HepG2 (cell line): ENCODE data around the gene ARFGEF2. TPM values are rescaled to one million over a fixed set of nuclear protein-coding genes. Genes with fewer than 3 reads are reported as not detected.
A peak's percentile ranks its signal among the peaks of the same experiment; 100 is the strongest.

ENCODE experiments used
- ATAC-seq: fragments of 200-7000 bp; cut with Tn5 transposase; 3 replicates; pipeline ENCODE4 v1.9.1; 2020; ENCODE audit warnings: mild to moderate bottlenecking, moderate library complexity
- BruUV-seq: library from RNA; stranded (reverse); fragments of 400-500 nt; replicated peaks from 2 replicates; lab custom pipeline; 2021; lab: Mats Ljungman, UMichigan
- CTCF ChIA-PET: fragments of 300-600 bp; formaldehyde crosslinking; extraction: SDS; loops from one replicate; lab custom pipeline; 2021; ENCODE audit warnings: low total read pairs, inconsistent platforms, low intra/inter-chr PET ratio; lab: Yijun Ruan, JAX
- POLR2A ChIA-PET: fragments of 350-600 bp; sonication (Branson Sonifier 250); formaldehyde crosslinking; loops from one replicate; lab custom pipeline; 2020; ENCODE audit warnings: antibody characterized with exemption, inconsistent platforms; lab: Yijun Ruan, JAX
- DNase-seq: peaks from one replicate; pipeline ENCODE4 v3.0.0-alpha.2; 2015; ENCODE audit warnings: low spot score
- FAIRE-seq: peaks from 3 replicates; lab custom pipeline; 2011; peaks lifted over from hg19 to GRCh38; lab: Jason Lieb, UNC
- H2AFZ ChIP-seq: one replicate; pipeline ENCODE4 v1.6.1; 2011; ENCODE audit warnings: low read length, inconsistent platforms
- H3K27ac ChIP-seq: fragments of 300-600 bp; 3 replicates; pipeline ENCODE4 v1.8.0; 2011; ENCODE audit warnings: mixed run types, mild to moderate bottlenecking, mixed read lengths, low read length, inconsistent platforms; ENCODE audit not compliant: insufficient read depth; ENCODE audit errors: extremely low read length
- H3K27me3 ChIP-seq, 2 experiments: fragments of 200-600 bp in 1 of 2; 2 replicates in 1 of 2; 3 replicates in 1 of 2; pipeline versions ENCODE4 v1.6.0 to v1.8.0; 2011; ENCODE audit warnings: low read length in 2 of 2, mild to moderate bottlenecking in 2 of 2, moderate library complexity in 2 of 2, inconsistent platforms in 1 of 2; ENCODE audit not compliant: insufficient read depth in 2 of 2, control insufficient read depth in 1 of 2
- H3K36me3 ChIP-seq, 2 experiments: fragments of 200-600 bp in 1 of 2; replicated peaks in 1 of 2; 2 replicates in 1 of 2; 3 replicates in 1 of 2; pipeline versions ENCODE4 v1.5.1 to v1.8.0; 2011; ENCODE audit warnings: low read length in 2 of 2, inconsistent platforms in 1 of 2; ENCODE audit not compliant: insufficient read depth in 2 of 2, control insufficient read depth in 1 of 2
- H3K4me1 ChIP-seq: 2 replicates; pipeline ENCODE4 v1.5.1; 2012; ENCODE audit warnings: low read length, inconsistent platforms; ENCODE audit not compliant: insufficient read depth
- H3K4me2 ChIP-seq: 2 replicates; pipeline ENCODE4 v1.6.0; 2011; ENCODE audit warnings: low read depth, low read length, inconsistent platforms
- H3K4me3 ChIP-seq, 3 experiments: fragments of 200-600 bp in 1 of 3; sonication (generic), shearing (Covaris generic) in 1 of 3; replicated peaks in 1 of 3; 2 replicates each; pipeline ENCODE4 v1.5.1; 2011 to 2016; ENCODE audit warnings: low read length in 3 of 3, inconsistent platforms in 2 of 3, low read depth in 2 of 3, mild to moderate bottlenecking in 2 of 3, control low read depth in 1 of 3, mixed read lengths in 1 of 3; ENCODE audit not compliant: insufficient read depth in 1 of 3
- H3K79me2 ChIP-seq: one replicate; pipeline ENCODE4 v1.6.1; 2011; ENCODE audit warnings: low read length, inconsistent platforms; ENCODE audit not compliant: insufficient read depth
- H3K9ac ChIP-seq: 2 replicates; pipeline ENCODE4 v1.6.0; 2011; ENCODE audit warnings: mild to moderate bottlenecking, low read depth, low read length, inconsistent platforms; ENCODE audit not compliant: insufficient read depth
- H3K9me3 ChIP-seq: 2 replicates; pipeline ENCODE4 v1.5.1; 2012; ENCODE audit warnings: mild to moderate bottlenecking, low read length
- H4K20me1 ChIP-seq: 2 replicates; pipeline ENCODE4 v1.6.0; 2011; ENCODE audit warnings: inconsistent platforms, mild to moderate bottlenecking, low read length, moderate library complexity; ENCODE audit not compliant: insufficient read depth
- MAFK ChIP-seq, 2 experiments: IDR thresholded peaks in 1 of 2; conservative IDR thresholded peaks in 1 of 2; 2 replicates each; pipeline ENCODE4 v1.6.1; 2011; ENCODE audit warnings: improper control_type of control experiment in 2 of 2, low read length in 2 of 2
- NRL ChIP-seq: sonication (generic); formaldehyde crosslinking; IDR thresholded peaks from 2 replicates; pipeline ENCODE4 v1.5.0; 2020; ENCODE audit warnings: missing genetic modification reagents, mild to moderate bottlenecking, moderate library complexity, borderline replicate concordance
- POLR2G ChIP-seq: fragments of 200-400 bp; formaldehyde crosslinking; IDR thresholded peaks from 2 replicates; pipeline ENCODE4 v1.6.1; 2018; ENCODE audit warnings: mild to moderate bottlenecking, low read depth, low read length, moderate library complexity
- RBM22 ChIP-seq: fragments of 200-400 bp; formaldehyde crosslinking; optimal IDR thresholded peaks from 2 replicates; pipeline ENCODE3; 2017; ENCODE audit warnings: mild to moderate bottlenecking, low read length, moderate library complexity
- TOPORS ChIP-seq: sonication (generic); formaldehyde crosslinking; IDR thresholded peaks from 2 replicates; pipeline ENCODE4 v1.8.0; 2023; ENCODE audit warnings: mild to moderate bottlenecking, missing genetic modification reagents
- YEATS4 ChIP-seq: sonication (generic); formaldehyde crosslinking; IDR thresholded peaks from 2 replicates; pipeline ENCODE4 v1.4.0; 2020; ENCODE audit warnings: missing genetic modification reagents, borderline replicate concordance
- ZNF143 ChIP-seq: sonication (generic); formaldehyde crosslinking; IDR thresholded peaks from 2 replicates; pipeline ENCODE4 v1.4.0; 2020; ENCODE audit warnings: missing genetic modification reagents
- WGBS: methylation state at CpG from one replicate; pipeline ENCODE4 v1.1.6; 2017; ENCODE audit warnings: low lambda C conversion rate; 5-methylcytosine and 5-hydroxymethylcytosine counted together
- in situ Hi-C: cut with HindIII; loops from 2 replicates; pipeline ENCODE4 v1.10.0; 2017; ENCODE audit warnings: low pct_unique_long_range_greater_than_20kb; ENCODE audit not compliant: extremely low pct_ligation_motif_present
- intact Hi-C: fragments of 100-400 bp; cut with micrococcal nuclease; formaldehyde crosslinking; loops from one replicate; pipeline ENCODE4 v1.10.0; 2022; ENCODE audit not compliant: unreplicated experiment
- polyA plus RNA-seq, 8 experiments: library from polyadenylated mRNA; depleted of rRNA in 3 of 8; stranded (reverse) in 7 of 8; unstranded in 1 of 8; fragments of >200 nt; fragmentation: Illumina TruSeq in 4 of 8; extraction: Trizol in 4 of 8; gene quantifications; 2 replicates each; pipeline versions ENCODE4 v1.2.1 to v1.2.3, GENCODE V29; 2011 to 2016; ENCODE audit warnings: low read depth in 4 of 8, missing spikeins in 1 of 8, mixed read lengths in 1 of 8; ENCODE audit not compliant: insufficient read depth in 1 of 8
- total RNA-seq, 5 experiments: library from RNA; depleted of rRNA; stranded (reverse); fragments of >200 nt; fragmentation: Illumina TruSeq; extraction: Trizol; gene quantifications; 2 replicates each; pipeline ENCODE4 v1.2.3, GENCODE V29; 2016; ENCODE audit warnings: low read depth in 1 of 5
- TF ChIP-seq, protein P1 (sequence below): IDR thresholded peaks from 2 replicates; pipeline ENCODE4 v1.6.1; 2016; ENCODE audit warnings: low read depth
- TF ChIP-seq, protein P2 (sequence below): IDR thresholded peaks from 2 replicates; pipeline ENCODE4 v1.6.1; 2016; ENCODE audit warnings: low read depth, control low read depth

The ARFGEF2 gene
- total and polyA plus RNA-seq, 2 of the 13 experiments (the other 11 are each of a cell fraction or from before 2014, with no cell fraction given), result 44.0 to 60.8 TPM

DNA sequence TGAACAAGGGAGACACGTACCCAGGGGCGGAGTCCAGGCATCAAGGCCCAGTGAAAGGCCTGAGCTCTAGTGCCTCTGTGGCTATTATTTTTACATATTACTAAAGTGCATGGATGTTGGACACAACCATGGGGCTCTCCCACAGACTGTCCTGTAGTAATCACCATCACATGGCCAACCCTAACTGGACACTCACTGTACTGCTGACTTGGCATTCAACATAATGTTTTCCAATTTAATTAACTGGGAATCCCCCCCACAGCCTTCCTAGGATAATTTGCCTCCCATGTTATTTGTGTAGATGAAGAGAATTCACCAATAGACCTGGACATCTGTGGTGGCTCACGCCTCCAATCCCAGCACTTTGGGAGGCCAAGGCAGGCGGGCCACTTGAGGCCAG, 34.5 kb downstream of the ARFGEF2 start (continued):
- TF ChIP-seq, protein P1, sequence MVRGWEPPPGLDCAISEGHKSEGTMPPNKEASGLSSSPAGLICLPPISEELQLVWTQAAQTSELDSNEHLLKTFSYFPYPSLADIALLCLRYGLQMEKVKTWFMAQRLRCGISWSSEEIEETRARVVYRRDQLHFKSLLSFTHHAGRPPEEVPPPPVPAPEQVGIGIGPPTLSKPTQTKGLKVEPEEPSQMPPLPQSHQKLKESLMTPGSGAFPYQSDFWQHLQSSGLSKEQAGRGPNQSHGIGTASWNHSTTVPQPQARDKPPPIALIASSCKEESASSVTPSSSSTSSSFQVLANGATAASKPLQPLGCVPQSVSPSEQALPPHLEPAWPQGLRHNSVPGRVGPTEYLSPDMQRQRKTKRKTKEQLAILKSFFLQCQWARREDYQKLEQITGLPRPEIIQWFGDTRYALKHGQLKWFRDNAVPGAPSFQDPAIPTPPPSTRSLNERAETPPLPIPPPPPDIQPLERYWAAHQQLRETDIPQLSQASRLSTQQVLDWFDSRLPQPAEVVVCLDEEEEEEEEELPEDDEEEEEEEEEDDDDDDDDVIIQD (CRISPR knock-in tag), result no peak
- TF ChIP-seq MAFK (conservative IDR thresholded peaks at IDR 0.05 in 1 of 2, IDR thresholded peaks at IDR 0.05 in 1 of 2; ENCODE audit: low read length in 2 of 2), result peak; percentile 78 to 83
- TF ChIP-seq, protein P2, sequence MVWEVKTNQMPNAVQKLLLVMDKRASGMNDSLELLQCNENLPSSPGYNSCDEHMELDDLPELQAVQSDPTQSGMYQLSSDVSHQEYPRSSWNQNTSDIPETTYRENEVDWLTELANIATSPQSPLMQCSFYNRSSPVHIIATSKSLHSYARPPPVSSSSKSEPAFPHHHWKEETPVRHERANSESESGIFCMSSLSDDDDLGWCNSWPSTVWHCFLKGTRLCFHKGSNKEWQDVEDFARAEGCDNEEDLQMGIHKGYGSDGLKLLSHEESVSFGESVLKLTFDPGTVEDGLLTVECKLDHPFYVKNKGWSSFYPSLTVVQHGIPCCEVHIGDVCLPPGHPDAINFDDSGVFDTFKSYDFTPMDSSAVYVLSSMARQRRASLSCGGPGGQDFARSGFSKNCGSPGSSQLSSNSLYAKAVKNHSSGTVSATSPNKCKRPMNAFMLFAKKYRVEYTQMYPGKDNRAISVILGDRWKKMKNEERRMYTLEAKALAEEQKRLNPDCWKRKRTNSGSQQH (CRISPR knock-in tag), result no peak
- TF ChIP-seq NRL, result no peak

DNA sequence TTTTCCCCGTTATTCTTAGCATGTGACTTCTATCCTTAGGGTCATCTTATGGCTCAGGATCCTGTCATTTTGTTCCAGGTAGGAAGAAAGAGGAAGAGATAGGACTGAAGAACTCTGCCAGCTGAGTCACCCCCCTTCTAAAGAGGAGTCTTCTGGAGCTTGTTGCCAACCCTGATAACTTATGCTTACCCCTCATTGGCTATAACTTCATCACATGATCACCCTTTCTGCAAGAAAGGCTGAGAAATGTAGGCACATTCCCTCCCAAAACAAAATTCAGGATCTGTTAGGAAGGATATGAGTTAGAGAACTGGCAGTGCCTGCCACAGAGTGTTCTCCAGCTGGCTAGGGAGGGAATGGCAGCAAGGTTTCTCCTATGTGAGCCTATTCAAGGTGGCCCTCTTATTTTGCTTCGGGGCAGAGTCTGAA, 35.6 kb downstream of the ARFGEF2 start:
- in situ Hi-C loops (no loop called here), intact Hi-C loops (no loop called here)
- H3K27ac ChIP-seq, result no peak overlapping the region
- H4K20me1 ChIP-seq, result 0 out of 2 replicates have a peak, but pooled peaks cover 2% of the 10 kb centered on the region
- TF ChIP-seq RBM22 (peak; percentile 40), POLR2G (no peak), ZNF143 (CRISPR knock-in tag) (0 out of 2 replicates have a peak, but pooled peaks have one; percentile 21), TOPORS (CRISPR knock-in tag) (no peak), YEATS4 (CRISPR knock-in tag) (0 out of 2 replicates have a peak, but pooled peaks have one; percentile 24)
- H3K9ac ChIP-seq, result no peak overlapping the region
- BruUV-seq, result no TSS peak
- H3K9me3 ChIP-seq, result no peaks in the 10 kb centered on the region
- ChIA-PET POLR2A (no interaction called here), CTCF (no interaction called here)
- no peaks in the 10 kb centered on the region for H3K79me2 ChIP-seq
- no peak overlapping the region for H3K4me2 ChIP-seq
- no peak for ATAC-seq
- no peak for DNase-seq
- peaks cover 51 to 73% of the 10 kb centered on the region in 2 experiments for H3K36me3 ChIP-seq
- WGBS, result 33% methylated on average over 2 of the region's 2 CpGs
- FAIRE-seq, result no peak
- H3K4me3 ChIP-seq, result no peak overlapping the region
- H2AFZ ChIP-seq, result no peak overlapping the region
- no peaks in the 10 kb centered on the region for H3K27me3 ChIP-seq
- no peaks in the 10 kb centered on the region for H3K4me1 ChIP-seq
